ENCODE data around the gene EFHB.
"Not testable (repeated sequence)": the region's sequence is repeated elsewhere in the genome, so short reads cannot be mapped to it uniquely, and the experiment has no call there.

The EFHB gene

DNA sequence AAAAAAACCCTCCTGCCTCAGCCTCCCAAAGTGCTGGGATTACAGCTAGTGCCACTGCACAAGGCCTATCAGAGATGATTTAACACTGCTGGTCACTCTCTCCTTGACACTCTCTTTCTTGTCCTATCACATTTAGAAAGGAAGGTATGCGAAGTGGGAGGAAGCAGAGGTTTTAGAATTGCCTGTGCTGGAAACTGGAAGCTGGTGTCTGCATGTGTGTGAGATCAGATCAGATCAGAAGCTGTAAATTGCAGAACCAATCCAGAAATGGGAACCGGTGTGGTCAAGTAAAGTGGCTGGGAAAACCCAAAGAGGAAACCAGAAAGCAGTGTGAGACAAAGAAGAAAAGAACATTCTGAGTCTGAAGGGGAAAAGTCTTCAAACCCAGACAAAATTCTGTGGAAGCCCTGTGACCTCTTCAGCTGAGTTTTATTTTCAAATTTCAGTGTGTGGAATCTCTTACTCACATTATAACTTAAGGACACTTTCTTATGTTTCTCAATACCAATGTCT is 2.8 kb downstream of the EFHB start:
- no peak for DNase-seq

DNA sequence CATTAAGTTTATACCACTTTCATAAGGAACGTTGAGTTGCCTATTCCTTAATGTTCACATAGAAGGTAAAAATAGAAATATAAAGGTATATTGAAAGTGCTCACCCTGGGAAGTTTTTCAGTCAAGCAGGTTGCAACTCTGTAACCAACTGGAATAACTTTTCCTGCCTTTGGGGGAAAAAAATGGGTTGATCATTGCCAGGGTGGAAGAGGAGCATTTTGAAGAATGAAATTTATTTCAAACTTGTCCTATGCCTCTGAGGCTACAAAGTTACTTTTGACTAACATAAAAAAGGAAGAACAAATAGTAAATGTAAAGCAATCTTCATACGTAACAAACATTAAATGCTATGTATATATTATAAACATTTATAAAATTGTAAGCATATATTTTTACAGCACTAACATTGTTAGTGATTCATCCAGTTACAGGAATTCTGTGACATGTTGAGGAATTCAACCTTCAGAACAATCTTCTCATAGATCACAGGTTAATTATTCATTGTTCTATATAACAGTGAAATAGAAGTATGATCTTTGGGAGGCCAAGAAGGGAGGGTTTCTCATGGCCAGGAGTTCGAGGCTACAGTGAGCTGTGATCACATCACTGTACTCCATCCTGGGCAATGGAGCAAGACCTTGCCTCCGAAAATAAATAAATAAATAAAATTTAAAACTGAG is 13.5 kb downstream of the EFHB start:
- DNase-seq: no peak

DNA sequence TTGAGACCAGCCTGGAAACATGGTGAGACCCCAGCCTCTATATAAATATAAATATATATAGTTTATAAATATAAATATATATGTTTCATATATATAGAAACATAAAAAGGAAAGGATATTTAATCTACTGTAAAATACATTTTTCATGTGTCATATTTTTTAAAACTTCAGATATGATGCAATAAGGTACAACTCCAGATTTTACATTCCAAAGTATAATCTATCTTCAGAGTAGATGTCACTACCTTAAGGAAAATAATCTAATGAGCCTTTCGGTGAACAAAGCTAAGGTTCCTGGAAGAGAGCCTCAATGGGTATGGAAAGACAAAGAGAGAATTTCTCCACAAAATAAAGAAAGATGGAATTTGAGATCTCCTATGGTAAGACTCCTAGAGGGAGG is 16.9 kb downstream of the EFHB start:
- DNase-seq: no peak

DNA sequence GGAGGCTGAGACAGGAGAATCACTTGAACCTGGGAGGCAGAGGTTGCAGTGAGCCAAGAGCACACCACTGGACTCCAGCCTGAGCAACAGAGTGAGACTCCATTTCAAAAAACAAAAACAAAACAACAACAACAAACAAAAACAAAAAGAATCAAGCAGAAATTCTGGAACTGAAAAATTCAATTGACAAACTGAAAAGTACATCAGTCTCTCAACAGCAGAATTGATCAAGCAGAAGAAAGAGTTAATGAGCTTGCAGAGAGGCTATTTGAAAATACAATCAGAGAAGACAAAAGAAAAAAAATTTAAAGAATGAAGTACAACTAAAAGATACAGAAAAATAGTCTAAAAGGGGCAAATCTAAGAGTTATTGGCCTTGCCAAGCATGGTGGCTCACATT is 22.6 kb downstream of the EFHB start:
- no peak for DNase-seq

DNA sequence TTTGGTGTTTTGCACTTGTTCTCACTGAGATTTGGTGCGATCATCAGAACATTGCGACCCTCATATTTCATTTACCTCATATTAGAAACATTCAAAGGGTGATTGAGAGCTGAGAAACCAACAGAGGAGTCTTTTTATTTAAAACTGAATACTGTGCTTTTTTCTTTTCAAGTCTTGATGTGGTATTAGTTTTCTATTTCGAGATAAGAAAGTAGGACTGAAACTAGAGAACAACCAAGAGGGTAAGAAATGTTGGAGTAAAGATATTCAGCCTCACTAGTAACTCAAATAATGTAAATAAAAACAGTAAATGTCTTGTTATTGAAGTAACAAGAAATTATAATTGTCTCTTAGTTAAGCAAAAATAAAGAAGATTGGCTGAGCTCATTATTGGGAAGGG is 26.5 kb downstream of the EFHB start:
- DNase-seq: no peak

DNA sequence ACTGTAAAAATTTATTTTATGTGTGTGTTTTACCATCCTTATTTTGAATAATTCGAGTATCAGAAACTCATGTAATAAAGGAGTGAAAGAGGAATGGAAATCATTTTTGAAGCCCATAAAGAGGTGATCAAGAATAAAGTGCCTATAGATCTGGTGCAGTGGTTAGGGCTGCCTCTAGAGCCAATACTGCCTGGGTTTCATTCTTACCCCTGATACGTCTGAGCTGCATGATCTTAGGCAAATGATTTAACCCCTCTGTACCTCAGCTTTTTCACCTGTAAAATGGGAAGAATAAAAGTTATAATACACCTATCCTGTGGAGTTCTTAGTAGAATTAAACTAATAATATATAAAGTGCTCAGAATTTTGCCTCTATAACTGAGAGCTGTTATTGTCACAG is 30.4 kb downstream of the EFHB start:
- no peak for DNase-seq

DNA sequence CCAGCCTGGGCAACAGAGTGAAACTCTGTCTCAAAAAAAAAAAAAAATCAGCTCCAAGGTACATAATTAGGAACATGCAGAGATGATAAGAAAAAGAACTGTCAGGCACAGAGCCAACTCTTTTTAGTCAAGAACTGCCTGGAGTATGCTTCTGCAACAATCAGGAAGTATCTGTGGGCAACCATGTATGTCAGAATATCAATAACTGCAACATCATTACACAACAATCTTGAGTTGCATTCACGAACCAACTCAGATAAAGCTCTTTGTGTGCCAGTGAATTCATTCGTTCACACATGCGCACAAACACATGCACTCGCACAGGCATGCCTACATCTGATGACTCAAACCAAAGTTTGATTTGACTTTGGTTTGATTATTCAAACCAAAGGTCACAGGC is 32.1 kb downstream of the EFHB start:
- DNase-seq: no peak

DNA sequence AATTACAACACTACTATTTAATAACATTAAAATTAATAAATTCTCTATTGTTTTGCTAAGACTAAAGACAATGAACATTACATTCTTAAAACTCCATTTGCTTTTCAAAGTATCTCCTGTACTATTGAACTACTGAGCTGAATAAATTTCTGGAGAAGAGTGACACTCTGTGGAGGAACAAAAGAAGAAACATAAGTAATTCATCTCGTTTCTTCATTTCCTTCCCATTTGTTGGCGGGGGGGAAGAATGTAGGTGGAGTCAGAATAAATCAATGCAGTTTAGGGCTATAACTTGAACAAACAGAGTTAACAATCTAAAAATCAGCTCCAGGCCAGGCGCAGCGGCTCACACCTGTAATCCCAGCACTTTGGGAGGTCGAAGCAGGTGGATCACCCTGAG is 32.7 kb downstream of the EFHB start:
- DNase-seq: no peak

DNA sequence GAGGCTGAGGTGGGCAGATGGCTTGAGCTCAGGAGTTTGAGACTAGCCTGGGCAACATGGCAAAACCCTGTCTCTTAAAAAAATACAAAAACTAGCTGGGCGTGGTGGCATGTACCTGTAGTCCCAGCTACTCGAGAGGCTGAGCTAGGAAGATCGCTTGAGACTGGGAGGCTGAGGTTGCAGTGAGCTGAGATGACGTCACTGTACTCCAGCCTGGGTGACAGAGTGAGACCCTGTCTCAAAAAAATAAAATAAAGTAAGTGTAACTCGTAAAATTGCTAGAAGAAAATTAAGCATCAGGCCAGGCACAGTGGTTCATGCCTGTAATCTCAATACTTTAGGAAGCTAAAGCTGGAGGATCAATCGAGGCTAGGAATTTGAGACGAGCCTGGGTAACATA is 34.2 kb downstream of the EFHB start:
- not testable (repeated sequence) for DNase-seq

DNA sequence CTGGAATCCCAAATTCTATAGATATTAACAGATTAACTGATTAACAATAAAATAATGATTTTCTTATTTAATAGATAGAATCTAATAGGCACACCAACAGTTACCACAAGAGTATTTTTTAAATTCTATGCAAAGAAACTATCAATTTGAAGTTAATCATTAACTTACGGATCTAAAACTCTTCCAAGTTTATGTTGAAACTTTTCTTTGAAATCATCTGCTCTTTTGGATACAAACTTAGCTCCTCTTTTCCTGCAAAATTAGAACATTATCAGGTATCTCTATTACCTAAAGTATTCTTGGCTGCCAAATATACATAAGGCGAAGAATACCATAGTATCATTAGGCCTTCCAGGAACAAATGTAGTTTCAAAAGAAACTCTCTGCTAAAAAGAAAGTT is 34.8 kb downstream of the EFHB start:
- no peak for DNase-seq

DNA sequence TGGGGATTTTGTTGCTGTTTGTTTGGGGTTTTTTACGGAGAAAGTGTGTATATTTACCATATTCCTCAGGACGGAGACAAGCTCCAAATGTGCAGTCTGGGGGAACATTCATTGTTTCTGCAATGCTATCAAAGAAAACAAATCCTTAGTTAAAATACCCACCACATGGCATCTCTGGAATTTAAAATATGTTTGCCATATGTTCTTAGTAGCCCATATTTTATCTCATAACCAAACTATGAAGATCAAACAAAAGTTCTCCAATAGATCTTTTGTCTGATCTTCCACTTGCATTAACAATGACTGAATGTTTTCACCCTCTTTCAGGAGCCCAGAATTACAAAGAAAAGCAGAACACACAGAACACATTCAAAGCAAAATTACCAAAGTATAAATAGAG is 35.3 kb downstream of the EFHB start:
- DNase-seq: no peak

DNA sequence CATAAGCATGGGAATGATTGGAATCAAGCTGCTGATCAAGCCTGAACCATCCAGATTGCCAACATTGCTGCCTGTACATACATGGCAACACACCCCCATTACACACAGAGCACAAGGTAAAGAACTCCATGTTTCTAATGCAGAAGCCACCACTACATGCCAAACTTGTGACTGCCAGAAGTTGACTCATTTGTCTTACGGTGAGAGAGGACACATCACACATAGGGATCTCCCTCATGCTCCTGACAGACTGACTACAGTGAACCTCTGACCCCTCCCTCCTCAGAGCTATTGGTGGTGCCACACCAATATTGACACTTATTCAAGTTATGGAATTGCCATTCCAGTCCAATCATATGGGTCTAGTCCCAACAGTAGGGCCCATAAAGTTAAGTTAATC is 42.3 kb downstream of the EFHB start:
- no peak for DNase-seq

DNA sequence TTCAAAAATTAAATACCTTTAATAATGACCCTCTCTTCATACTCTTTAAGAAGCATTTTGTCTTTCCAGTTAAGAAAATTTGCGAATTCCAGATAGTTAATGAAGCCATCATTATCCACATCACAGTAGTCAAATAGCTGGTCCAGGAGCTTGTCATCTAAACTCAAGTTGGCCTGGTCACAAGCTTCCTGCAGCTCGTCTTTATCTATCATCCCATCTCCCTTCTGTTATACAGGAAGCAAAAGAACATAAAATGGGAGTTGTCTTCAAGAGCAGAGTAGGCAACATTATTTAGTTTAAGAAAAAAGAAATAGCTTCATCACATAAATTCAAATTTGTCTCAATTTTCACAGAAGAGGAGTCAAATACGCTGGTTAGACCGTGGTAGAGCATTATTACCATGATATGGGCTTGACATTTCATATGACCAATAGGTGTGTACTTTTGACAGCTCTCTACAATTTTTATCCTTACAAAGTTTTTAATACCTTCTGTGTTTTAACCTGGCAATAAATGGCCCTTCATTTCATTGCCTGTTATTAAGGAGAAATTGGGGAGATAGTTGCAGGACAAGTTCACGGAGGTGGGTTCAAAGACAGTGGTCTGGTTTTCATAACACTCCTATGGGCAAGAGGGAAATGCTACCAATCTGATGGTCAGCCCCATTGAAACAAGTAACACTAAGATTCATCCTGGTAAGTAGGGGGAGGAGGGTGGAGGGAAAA is 45.4 kb downstream of the EFHB start:
- no peak for DNase-seq

DNA sequence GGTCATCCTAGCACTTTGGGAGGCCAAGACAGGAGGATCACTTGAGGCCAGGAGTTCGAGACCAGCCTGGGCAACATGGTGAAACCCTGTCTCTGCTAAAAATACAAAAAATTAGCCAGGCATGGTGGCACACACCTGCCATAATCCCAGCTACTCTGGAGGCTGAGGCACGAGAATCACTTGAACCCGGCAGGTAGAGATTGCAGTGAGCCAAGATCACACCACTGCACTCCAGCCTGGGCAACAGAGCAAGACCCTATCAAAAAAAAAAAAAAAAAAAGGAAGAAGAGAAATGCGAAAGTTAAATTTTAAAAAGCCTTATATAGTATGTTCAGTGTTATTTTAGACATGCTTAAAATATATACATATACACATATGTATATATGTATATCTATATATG is 46.9 kb downstream of the EFHB start:
- not testable (repeated sequence) for DNase-seq

DNA sequence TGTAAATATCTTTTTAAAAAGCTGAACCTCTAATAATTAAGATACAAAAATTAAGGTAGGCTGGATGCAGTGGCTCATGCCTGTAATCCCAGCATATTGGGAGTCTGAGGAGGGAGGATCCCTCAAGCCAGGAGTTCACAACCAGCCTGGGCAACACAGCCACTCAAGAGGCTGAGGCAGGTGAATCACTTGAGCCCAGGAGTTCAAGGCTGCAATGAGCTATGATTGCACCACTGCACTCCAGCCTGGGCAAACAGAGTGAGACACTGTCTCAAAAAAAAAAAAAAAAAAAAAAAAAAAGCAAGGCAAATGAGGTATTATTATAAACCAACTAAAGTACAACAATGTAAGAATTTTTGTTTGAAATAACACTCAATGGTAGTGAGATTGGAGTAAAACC is 47.6 kb downstream of the EFHB start:
- no peak for DNase-seq

DNA sequence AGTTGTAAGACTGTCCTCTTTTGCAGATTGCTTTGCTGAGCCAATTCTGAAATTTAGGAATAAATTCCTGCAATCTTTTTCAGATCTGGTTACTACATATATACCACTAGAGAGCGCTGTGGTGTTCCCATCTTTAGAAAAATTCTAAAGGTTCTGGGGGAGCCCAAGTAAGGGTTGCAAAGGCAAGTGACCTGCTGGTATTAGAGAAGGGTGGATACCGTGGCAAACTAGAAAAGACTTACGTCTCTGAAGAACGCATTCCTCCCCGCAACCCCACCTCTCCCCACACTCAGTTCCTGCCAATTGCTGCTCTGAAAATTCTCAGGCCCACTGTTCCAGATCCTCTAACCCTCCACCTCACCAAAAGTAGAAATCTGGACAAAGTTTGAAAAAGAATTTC is 48.5 kb downstream of the EFHB start:
- DNase-seq: peak in 1 of 2 experiments; percentile 8

DNA sequence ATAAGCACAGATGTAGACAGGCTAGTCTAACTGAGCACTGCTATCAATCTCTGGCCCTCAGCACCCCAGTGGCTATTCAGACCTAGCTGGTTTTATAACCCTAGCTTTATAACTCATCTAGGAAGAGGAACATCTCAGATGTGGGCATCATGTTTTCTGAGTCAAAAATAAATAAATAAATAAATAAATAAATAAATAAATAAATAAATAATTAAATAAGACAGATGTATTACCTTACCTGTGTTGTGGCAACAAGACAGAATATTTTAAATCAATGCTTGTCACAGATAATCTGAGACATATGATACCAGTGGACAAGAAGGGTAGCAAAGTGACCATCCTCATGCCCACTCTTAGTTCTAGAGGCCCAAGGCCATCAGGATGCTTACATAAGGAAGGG is 52.2 kb downstream of the EFHB start:
- no peak for DNase-seq

DNA sequence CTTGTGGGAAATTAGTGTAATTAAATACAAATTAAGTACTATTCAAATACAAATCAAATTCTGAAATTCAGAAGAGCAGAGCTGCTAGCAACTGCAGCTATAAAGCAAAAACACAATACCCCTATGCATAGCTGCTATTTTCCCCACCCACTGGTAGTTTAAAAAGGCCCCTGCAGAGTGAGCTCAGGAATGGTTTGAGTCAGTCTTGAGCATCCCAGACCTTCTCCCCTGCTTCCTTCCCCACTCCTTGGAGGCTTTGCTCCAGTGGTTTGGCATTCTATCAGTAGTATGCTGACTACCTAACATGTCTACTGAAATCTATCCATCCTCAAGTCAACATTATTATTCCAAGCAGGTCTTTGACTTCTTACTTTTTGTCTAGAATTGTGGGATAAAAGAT is 53.0 kb downstream of the EFHB start:
- no peak for DNase-seq

DNA sequence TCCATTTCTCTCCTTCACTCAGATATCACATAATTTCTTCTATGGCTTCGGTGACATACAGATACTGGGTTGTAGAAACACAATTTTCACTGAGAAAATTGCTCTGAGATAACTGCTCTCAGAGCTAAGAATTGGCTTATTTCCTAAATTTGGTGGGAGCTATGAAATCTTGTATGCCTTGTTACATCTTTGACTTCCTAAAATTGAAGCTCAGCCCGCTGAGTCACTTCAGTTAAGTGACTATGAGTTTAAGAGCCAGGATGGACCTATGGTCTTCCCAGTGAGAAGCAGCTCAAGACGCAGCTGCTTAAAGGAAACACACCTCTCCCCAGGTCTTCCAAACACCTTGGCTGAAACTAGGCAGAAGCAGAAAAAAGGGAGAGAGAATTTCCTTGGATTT is 56.4 kb downstream of the EFHB start:
- no peak for DNase-seq

DNA sequence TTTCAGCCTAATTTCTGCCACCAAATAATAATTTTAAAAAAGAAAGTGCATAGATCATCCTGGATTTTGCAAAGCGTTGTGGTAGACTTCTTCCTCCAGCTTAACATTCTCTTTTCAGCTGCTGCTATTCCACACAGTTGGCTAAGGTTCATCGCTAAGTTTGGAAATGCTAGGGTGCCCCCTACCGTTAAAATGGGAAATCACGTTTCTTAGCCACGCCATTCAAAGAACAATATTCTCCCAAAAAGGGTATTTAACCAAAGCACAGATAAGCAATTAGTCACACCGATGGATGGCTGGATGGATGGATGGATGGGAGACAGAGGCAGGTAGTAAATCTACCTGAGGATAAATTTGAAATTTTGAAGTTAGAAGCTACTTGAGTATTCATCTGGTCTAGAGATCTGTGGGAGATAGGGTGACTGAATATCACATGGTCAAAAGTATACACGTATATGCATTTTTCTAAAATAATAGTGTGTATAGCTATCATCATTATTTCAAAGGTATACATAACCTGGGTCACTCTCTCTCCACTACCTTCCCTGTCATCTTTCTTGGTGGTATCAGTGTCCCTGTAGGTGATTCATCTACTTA is 67.2 kb downstream of the EFHB start:
- peak; percentile 36 to 46 for DNase-seq

DNA sequence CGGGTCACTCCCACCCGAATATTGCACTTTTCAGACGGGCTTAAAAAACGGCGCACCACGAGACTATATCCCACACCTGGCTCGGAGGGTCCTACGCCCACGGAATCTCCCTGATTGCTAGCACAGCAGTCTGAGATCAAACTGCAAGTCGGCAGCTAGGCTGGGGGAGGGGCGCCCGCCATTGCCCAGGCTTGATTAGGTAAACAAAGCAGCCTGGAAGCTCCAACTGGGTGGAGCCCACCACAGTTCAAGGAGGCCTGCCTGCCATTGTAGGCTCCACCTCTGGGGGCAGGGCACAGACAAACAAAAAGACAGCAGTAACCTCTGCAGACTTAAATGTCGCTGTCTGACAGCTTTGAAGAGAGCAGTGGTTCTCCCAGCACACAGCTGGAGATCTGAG is 78.7 kb downstream of the EFHB start:
- DNase-seq: peak; percentile 6 to 25

DNA sequence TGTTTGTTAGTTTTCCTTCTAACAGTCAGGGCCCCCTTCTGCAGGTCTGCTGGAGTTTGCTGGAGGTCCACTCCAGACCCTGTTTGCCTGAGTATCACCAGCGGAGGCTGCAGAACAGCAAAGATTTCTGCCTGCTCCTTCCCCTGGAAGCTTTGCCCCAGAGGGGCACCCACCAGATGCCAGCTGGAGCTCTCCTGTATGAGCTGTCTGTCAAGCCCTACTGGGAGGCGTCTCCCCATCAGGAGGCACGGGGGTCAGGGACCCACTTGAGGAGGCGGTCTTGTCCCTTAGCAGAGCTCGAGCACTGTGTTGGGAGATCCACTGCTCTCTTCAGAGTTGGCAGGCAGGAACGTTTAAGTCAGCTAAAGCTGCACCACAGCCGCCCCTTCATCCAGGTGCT is 87.4 kb downstream of the EFHB start:
- not testable (repeated sequence) for DNase-seq

Data from SHP77 (cell line).